ENCODE measurements around the gene XKRX.

Gene XKRX

GRCh38 chrX:100931925-100932285 lies 3.2 kb upstream of the XKRX start:
- no peak overlapping the region for H3K27ac ChIP-seq (replicated peaks)
- no peak for DNase-seq (ENCODE audit: low read depth in 1 of 2, low spot score in 1 of 2)
- no peak overlapping the region for H3K4me3 ChIP-seq (replicated peaks; ENCODE audit: insufficient read depth, low read length)
- H3K27me3 ChIP-seq (ENCODE audit: insufficient read depth, poor library complexity, severe bottlenecking) = no peaks in the 10 kb centered on the region
- TF ChIP-seq, protein P1, sequence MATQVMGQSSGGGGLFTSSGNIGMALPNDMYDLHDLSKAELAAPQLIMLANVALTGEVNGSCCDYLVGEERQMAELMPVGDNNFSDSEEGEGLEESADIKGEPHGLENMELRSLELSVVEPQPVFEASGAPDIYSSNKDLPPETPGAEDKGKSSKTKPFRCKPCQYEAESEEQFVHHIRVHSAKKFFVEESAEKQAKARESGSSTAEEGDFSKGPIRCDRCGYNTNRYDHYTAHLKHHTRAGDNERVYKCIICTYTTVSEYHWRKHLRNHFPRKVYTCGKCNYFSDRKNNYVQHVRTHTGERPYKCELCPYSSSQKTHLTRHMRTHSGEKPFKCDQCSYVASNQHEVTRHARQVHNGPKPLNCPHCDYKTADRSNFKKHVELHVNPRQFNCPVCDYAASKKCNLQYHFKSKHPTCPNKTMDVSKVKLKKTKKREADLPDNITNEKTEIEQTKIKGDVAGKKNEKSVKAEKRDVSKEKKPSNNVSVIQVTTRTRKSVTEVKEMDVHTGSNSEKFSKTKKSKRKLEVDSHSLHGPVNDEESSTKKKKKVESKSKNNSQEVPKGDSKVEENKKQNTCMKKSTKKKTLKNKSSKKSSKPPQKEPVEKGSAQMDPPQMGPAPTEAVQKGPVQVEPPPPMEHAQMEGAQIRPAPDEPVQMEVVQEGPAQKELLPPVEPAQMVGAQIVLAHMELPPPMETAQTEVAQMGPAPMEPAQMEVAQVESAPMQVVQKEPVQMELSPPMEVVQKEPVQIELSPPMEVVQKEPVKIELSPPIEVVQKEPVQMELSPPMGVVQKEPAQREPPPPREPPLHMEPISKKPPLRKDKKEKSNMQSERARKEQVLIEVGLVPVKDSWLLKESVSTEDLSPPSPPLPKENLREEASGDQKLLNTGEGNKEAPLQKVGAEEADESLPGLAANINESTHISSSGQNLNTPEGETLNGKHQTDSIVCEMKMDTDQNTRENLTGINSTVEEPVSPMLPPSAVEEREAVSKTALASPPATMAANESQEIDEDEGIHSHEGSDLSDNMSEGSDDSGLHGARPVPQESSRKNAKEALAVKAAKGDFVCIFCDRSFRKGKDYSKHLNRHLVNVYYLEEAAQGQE (IDR thresholded peaks at IDR 0.05; ENCODE audit: insufficient replicate concordance, low read depth) = no peak
- no peak for TF ChIP-seq CTCF (IDR thresholded peaks at IDR 0.05; ENCODE audit: insufficient read depth, low read length)
- TF ChIP-seq POLR2AphosphoS5 (IDR thresholded peaks at IDR 0.05; ENCODE audit: low read depth) = no peak
- no peak for TF ChIP-seq SPI1 (IDR thresholded peaks at IDR 0.05; ENCODE audit: borderline replicate concordance, low read depth)
- TF ChIP-seq GABPA (IDR thresholded peaks at IDR 0.05; ENCODE audit: low read depth) = no peak

- no peak overlapping the region for H3K4me3 ChIP-seq (replicated peaks; ENCODE audit: insufficient read depth, low read length)
- TF ChIP-seq, protein P1 (IDR thresholded peaks at IDR 0.05; ENCODE audit: insufficient replicate concordance, low read depth) = no peak
- TF ChIP-seq SPI1 (IDR thresholded peaks at IDR 0.05; ENCODE audit: borderline replicate concordance, low read depth) (no peak), POLR2AphosphoS5 (IDR thresholded peaks at IDR 0.05; ENCODE audit: low read depth) (no peak), GABPA (IDR thresholded peaks at IDR 0.05; ENCODE audit: low read depth) (no peak), CTCF (IDR thresholded peaks at IDR 0.05; ENCODE audit: insufficient read depth, low read length) (no peak)
- DNase-seq (ENCODE audit: low read depth in 1 of 2, low spot score in 1 of 2) = no peak
- no peak overlapping the region for H3K27ac ChIP-seq (replicated peaks)
- no peaks in the 10 kb centered on the region for H3K27me3 ChIP-seq (ENCODE audit: insufficient read depth, poor library complexity, severe bottlenecking)
Observed at GRCh38 chrX:100931218-100931924, 2.7 kb upstream of the XKRX start.

DNA sequence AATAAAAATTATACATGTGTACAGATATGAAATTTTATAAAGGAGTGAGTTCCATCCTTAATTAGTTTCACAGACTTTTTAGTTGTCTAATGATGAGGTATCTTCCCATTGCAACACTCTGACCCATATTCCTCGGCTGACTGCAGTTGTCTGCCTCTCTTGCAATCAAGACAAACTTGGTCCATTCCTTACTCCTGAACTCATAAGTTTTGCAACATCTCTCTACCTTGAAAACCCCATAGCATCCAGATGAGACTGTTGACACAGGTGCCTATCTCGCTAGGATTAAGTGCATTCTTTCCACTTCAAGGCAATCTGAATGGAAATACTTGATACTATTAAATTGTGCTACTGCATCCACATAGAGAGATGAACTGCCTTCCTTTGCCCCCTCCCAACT lies 2.3 kb downstream of the XKRX start:
- no peak overlapping the region for H3K27ac ChIP-seq (replicated peaks)
- H3K4me3 ChIP-seq (replicated peaks; ENCODE audit: insufficient read depth, low read length) = no peak overlapping the region
- no peak for DNase-seq (ENCODE audit: low read depth in 1 of 2, low spot score in 1 of 2)
- TF ChIP-seq CTCF (IDR thresholded peaks at IDR 0.05; ENCODE audit: insufficient read depth, low read length) (no peak), SPI1 (IDR thresholded peaks at IDR 0.05; ENCODE audit: borderline replicate concordance, low read depth) (no peak), POLR2AphosphoS5 (IDR thresholded peaks at IDR 0.05; ENCODE audit: low read depth) (no peak), GABPA (IDR thresholded peaks at IDR 0.05; ENCODE audit: low read depth) (no peak)
- TF ChIP-seq, protein P1 (IDR thresholded peaks at IDR 0.05; ENCODE audit: insufficient replicate concordance, low read depth) = no peak
- no peaks in the 10 kb centered on the region for H3K27me3 ChIP-seq (ENCODE audit: insufficient read depth, poor library complexity, severe bottlenecking)
